ENCODE results near the gene CNBD2.
"Not testable (repeated sequence)": the region's sequence is repeated elsewhere in the genome, so short reads cannot be mapped to it uniquely, and the experiment has no call there.

The CNBD2 gene

DNA sequence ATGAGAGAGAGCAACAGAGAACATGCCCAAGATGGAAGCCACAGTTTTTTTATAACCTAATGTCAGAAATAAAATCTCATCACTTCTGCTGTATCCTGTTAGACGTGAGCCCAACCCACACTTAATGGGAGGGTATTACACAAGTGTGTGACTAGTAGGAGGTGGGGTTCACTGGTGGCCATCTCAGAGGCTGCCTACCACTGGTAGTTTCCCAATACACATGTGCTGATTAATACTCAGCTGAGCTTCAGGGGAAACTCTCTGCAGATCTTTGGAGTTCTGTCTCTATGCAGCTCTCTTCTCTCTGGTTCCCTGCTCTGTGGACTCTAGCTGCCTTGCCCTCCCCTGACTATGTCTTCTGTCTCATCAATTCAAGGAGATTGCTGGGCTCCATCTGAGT lies 35.7 kb downstream of the CNBD2 start:
- Histone ChIP-seq H3K36me3 (ENCODE audit: control insufficient read depth, insufficient read depth, low read length) (no peaks in the 10 kb centered on the region), H3K4me1 (ENCODE audit: control insufficient read depth, insufficient read depth, low read length) (no peaks in the 10 kb centered on the region), H3K9me3 (ENCODE audit: control insufficient read depth, insufficient read depth, low read length) (peaks cover 3% of the 10 kb centered on the region), H3K27me3 (ENCODE audit: control insufficient read depth, insufficient read depth, low read length) (no peaks in the 10 kb centered on the region), H3K4me3 (ENCODE audit: low read depth, low read length) (no peak overlapping the region), H3K9ac (ENCODE audit: low read depth, low read length) (no peak overlapping the region)

DNA sequence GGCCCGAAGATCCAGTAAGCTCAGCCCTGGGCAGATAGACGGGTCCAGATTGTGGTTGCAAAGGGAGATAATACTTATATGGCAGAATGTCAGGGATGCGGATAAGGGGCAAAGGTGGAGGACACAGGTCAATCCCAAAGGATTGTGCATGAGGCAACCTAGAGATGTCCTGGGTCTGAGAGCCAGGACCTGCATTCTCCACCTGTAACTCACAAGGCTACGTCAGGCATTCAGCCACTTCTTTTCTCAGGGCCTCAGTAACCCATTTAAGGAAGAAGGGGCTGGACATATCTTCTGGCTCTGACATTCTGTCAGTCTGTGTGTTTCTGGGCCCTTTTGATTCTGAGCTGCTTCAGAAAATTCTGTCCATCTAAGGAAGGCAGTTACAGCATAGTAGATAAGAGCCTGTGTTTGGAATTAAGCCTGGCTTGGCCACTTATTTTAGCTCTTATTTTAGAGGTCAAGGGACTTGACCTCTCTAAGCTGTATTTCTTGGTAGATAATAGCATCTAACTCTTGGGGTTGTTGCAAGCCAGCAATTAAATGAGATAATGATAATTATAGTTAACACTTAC lies 40.2 kb downstream of the CNBD2 start:
- Histone ChIP-seq H3K27me3 (ENCODE audit: control insufficient read depth, insufficient read depth, low read length) (no peaks in the 10 kb centered on the region), H3K9me3 (ENCODE audit: control insufficient read depth, insufficient read depth, low read length) (no peaks in the 10 kb centered on the region), H3K4me1 (ENCODE audit: control insufficient read depth, insufficient read depth, low read length) (peaks cover 3% of the 10 kb centered on the region), H3K9ac (ENCODE audit: low read depth, low read length) (no peak overlapping the region), H3K4me3 (ENCODE audit: low read depth, low read length) (no peak overlapping the region), H3K36me3 (ENCODE audit: control insufficient read depth, insufficient read depth, low read length) (no peaks in the 10 kb centered on the region)

DNA sequence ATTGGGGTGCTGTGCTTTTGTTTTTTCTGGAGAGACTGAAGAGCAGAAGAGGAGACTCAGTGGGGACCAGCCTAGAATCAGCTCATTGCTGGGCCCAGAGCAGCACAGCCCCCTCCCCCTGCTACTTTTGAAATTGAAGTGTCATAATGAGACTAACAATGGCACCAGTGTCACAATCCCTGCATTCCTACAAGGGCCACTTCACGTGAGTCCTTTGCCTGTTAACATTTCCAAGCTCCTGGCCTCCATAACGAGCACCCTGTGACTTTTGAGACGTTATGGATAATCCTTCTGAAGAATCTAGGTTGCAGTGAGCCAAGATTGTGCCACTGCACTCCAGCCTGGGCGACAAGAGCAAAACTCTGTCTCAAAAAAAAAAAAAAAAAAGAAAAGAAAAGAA lies 41.7 kb downstream of the CNBD2 start:
- no peaks in the 10 kb centered on the region for H3K27me3 ChIP-seq (ENCODE audit: control insufficient read depth, insufficient read depth, low read length)
- H3K4me1 ChIP-seq (ENCODE audit: control insufficient read depth, insufficient read depth, low read length): peaks cover 3% of the 10 kb centered on the region
- no peaks in the 10 kb centered on the region for H3K36me3 ChIP-seq (ENCODE audit: control insufficient read depth, insufficient read depth, low read length)
- H3K4me3 ChIP-seq (ENCODE audit: low read depth, low read length): no peak overlapping the region
- no peaks in the 10 kb centered on the region for H3K9me3 ChIP-seq (ENCODE audit: control insufficient read depth, insufficient read depth, low read length)
- no peak overlapping the region for H3K9ac ChIP-seq (ENCODE audit: low read depth, low read length)

DNA sequence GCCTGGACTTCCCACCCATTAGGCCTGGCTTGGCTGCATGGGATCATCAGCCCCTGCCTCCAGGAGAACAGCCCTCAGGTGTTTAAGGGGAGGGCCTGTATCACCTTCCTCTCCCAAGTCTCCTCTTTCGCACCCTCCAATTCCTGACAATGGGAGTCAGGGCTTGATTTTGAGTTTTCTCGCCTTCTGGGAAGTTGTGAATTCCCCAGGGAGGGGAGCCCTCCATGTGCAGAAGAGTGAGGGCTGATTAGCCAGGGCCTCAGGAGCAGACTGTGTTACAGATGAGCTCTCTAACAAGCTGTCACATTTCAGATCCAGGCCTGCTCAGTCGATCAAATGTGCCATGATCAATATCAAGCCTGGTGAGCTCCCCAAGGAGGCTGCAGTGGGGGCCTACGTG lies 42.4 kb downstream of the CNBD2 start:
- Histone ChIP-seq H3K9me3 (ENCODE audit: control insufficient read depth, insufficient read depth, low read length) (no peaks in the 10 kb centered on the region), H3K36me3 (ENCODE audit: control insufficient read depth, insufficient read depth, low read length) (no peaks in the 10 kb centered on the region), H3K4me1 (ENCODE audit: control insufficient read depth, insufficient read depth, low read length) (peaks cover 3% of the 10 kb centered on the region), H3K4me3 (ENCODE audit: low read depth, low read length) (no peak overlapping the region), H3K27me3 (ENCODE audit: control insufficient read depth, insufficient read depth, low read length) (no peaks in the 10 kb centered on the region), H3K9ac (ENCODE audit: low read depth, low read length) (no peak overlapping the region)

DNA sequence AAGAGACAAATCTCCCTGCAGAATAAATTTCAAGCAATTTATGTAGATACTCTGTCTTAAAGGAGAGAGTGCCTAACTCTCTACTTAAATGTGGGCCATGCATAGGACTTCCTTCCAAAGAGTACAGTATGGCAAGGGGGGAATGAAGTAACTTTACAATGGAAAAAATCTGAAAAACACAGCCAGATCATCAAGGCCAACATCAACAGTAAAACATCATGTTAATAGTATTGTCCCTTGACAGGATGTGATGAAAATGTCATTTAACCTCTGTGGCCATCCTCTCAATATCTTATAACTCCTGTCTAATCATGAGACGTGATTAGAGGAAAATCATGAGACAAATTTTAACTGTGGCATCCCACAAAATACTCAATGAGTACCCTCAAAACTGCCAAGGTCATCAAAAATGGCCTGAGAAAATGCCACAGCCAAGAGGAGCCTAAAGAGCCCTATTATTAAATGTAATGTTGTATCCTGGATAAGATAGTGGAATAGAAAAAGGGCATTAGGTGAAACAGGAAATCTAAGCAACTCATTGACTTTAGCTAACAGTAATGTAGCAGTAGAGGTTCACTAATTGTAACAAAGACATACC lies 47.5 kb downstream of the CNBD2 start:
- Histone ChIP-seq H3K36me3 (ENCODE audit: control insufficient read depth, insufficient read depth, low read length) (no peaks in the 10 kb centered on the region), H3K4me3 (ENCODE audit: low read depth, low read length) (no peak overlapping the region), H3K27me3 (ENCODE audit: control insufficient read depth, insufficient read depth, low read length) (no peaks in the 10 kb centered on the region), H3K9me3 (ENCODE audit: control insufficient read depth, insufficient read depth, low read length) (no peaks in the 10 kb centered on the region), H3K9ac (ENCODE audit: low read depth, low read length) (no peak overlapping the region), H3K4me1 (ENCODE audit: control insufficient read depth, insufficient read depth, low read length) (peaks cover 4% of the 10 kb centered on the region)

DNA sequence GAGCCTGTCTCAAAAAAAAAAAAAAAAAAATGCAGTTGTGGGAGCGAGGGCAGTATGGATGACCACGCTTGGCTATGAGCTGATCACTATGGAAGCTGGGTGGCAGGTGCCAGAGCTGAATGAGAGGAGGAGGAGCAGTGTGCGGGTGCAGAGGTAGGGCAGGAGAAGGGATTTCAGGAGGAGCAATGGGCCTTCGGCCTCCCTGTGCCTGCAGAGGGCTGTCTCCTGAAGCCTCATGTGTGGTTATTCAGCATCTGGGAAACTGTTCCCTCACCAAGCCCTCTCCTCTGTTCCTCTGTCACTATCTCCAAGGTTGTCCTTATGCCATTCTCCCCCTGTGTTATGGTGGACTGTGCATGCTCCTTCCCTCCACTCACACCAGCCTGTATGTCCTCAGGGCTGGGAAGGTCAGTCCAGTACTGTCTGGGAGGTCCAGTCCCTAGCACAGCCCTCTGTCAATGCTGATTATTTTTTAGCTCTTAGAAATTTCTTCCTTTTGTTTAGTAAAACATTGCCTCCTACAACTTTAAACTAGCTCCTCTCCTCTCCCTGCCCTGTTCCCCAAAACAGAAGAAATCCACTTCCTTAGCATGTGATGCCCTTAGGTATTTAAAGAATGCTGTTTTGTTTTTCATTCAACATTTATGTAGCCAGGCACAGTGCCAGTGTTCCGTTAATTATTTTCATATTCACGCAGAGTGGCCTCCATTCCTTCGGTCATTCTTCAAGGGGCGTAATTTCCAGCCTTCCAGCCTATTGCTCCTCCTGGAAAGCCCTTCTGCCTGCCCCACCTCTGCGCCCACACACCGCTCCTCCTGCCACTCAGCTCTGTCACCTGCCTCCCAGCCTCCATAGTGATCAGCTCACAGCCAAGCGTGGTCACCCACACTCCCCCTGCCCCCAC lies 48.9 kb downstream of the CNBD2 start:
- H3K9ac ChIP-seq (ENCODE audit: low read depth, low read length): no peak overlapping the region
- peaks cover 4% of the 10 kb centered on the region for H3K4me1 ChIP-seq (ENCODE audit: control insufficient read depth, insufficient read depth, low read length)
- H3K36me3 ChIP-seq (ENCODE audit: control insufficient read depth, insufficient read depth, low read length): no peaks in the 10 kb centered on the region
- H3K9me3 ChIP-seq (ENCODE audit: control insufficient read depth, insufficient read depth, low read length): no peaks in the 10 kb centered on the region
- H3K4me3 ChIP-seq (ENCODE audit: low read depth, low read length): no peak overlapping the region
- no peaks in the 10 kb centered on the region for H3K27me3 ChIP-seq (ENCODE audit: control insufficient read depth, insufficient read depth, low read length)

DNA sequence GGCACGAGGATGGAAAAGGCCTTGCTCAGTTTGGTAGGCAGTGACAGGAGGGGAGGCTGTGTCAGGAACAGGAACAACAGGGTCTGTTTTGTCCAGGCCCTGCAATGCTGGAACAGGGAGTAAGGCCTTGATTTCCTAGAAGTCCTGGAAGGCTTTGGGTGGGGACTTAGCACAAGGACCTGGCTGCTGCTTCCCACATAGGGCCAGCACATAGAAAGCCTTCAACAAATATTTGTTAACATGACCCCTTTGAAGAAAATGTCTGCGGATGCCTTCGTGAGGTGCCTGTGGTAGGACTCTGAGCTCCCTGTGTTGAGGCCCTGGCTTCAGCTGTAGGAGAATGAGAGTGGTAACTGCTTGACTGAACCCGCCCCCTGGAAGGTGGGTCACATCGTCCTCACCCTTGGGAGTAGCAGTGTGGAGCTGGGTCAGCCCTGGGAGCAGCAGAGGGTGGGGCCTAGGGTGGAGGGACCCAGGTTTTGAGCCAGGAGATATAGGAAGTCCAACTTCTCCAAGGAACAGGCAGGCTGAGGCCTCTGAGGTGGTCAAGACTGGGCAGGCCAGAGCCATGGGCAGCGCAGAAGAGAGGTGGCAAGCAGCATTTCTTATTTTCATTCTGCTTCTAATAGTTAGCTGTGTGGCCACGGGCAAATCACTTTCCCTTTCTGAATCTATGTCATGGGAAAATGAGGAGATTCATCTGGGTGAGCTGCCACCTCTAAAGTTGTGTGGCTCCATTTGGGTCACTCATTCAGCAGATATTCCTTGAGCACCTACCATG lies 50.0 kb downstream of the CNBD2 start:
- H3K4me1 ChIP-seq (ENCODE audit: control insufficient read depth, insufficient read depth, low read length): peaks cover 4% of the 10 kb centered on the region
- H3K9me3 ChIP-seq (ENCODE audit: control insufficient read depth, insufficient read depth, low read length): no peaks in the 10 kb centered on the region
- no peaks in the 10 kb centered on the region for H3K27me3 ChIP-seq (ENCODE audit: control insufficient read depth, insufficient read depth, low read length)
- no peak overlapping the region for H3K9ac ChIP-seq (ENCODE audit: low read depth, low read length)
- H3K4me3 ChIP-seq (ENCODE audit: low read depth, low read length): no peak overlapping the region
- no peaks in the 10 kb centered on the region for H3K36me3 ChIP-seq (ENCODE audit: control insufficient read depth, insufficient read depth, low read length)

DNA sequence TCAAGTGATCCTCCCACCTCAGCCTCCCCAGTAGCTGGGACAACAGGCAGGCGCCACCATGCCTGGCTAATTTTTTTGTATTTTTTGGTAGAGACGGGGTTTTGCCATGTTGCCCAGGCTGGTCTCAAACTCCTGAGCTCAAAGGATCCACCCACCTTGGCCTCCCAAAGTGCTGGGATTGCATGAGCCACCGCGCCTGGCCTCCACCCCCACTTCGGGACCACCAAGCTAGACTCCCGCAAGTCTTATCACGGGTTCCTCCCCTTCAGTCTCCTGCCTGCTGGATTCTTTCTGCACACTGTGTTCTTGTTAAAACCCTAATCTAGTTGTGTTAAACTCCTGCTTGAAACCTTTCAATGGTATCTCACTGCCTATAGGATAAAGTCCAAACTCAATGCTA lies 57.7 kb downstream of the CNBD2 start:
- not testable (repeated sequence) for H3K36me3 ChIP-seq (ENCODE audit: control insufficient read depth, insufficient read depth, low read length); H3K4me1 ChIP-seq (ENCODE audit: control insufficient read depth, insufficient read depth, low read length); H3K9ac ChIP-seq (ENCODE audit: low read depth, low read length)

DNA sequence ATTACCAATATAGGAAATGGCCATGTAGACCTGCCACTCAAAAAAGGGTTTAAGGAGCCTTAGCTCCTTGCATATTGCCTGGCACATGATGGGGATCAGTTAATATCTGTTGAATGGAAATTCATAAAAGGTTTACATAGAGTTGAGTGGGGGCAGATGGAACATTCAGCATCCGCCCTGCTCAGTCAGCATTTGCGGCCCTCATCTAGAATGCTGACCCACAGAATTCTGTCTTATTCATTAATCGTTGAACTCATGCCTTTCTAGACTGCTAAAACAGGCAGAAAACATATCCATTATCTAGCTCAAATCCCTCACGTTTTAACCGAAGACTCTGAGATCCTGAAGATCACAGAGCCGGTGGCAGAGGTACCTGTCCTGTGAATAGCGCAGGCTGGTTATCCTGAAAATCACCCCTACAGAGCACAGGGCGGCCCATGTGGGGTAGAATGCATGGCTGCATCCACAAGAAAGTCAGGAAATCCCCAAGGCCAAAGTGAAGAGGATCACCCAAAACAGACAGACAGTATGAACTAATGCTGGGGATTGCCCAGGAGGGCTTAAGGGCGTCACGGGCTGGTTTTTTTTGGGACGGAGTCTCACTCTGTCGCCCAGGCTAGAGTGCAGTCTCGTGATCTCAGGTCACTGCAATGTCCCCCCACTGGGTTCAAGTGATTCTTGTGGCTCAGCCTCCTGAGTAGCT lies 59.9 kb downstream of the CNBD2 start:
- Histone ChIP-seq H3K27me3 (ENCODE audit: control insufficient read depth, insufficient read depth, low read length) (no peaks in the 10 kb centered on the region), H3K4me3 (ENCODE audit: low read depth, low read length) (no peak overlapping the region), H3K36me3 (ENCODE audit: control insufficient read depth, insufficient read depth, low read length) (no peaks in the 10 kb centered on the region), H3K9ac (ENCODE audit: low read depth, low read length) (no peak overlapping the region), H3K9me3 (ENCODE audit: control insufficient read depth, insufficient read depth, low read length) (no peaks in the 10 kb centered on the region), H3K4me1 (ENCODE audit: control insufficient read depth, insufficient read depth, low read length) (no peaks in the 10 kb centered on the region)

More for the DNA sequence above, 57.7 kb downstream of the CNBD2 start:
- H3K27me3 ChIP-seq (ENCODE audit: control insufficient read depth, insufficient read depth, low read length); H3K9me3 ChIP-seq (ENCODE audit: control insufficient read depth, insufficient read depth, low read length); H3K4me3 ChIP-seq (ENCODE audit: low read depth, low read length): not testable (repeated sequence)

DNA sequence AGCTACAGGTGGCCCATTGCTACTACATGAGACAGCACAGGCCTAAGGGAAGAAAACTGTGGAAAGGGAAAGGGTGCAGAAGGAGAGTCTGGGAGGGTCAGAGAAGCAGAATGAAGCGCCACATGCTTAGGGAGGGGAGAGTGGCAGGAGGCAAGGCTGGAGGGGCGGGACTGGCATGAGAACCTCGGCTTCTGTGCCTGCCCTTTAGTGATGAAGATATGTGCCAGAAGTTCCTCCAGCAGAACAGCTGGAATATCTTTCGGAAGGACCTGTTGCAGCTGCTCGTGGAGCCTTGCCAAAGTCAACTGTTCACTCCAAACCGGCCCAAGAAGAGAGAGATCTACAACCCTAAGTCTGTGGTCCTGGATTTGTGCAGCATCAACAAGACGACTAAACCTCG lies 61.8 kb downstream of the CNBD2 start:
- Histone ChIP-seq H3K36me3 (ENCODE audit: control insufficient read depth, insufficient read depth, low read length) (no peaks in the 10 kb centered on the region), H3K4me3 (ENCODE audit: low read depth, low read length) (no peak overlapping the region), H3K27me3 (ENCODE audit: control insufficient read depth, insufficient read depth, low read length) (no peaks in the 10 kb centered on the region), H3K9ac (ENCODE audit: low read depth, low read length) (no peak overlapping the region), H3K4me1 (ENCODE audit: control insufficient read depth, insufficient read depth, low read length) (no peaks in the 10 kb centered on the region), H3K9me3 (ENCODE audit: control insufficient read depth, insufficient read depth, low read length) (no peaks in the 10 kb centered on the region)

DNA sequence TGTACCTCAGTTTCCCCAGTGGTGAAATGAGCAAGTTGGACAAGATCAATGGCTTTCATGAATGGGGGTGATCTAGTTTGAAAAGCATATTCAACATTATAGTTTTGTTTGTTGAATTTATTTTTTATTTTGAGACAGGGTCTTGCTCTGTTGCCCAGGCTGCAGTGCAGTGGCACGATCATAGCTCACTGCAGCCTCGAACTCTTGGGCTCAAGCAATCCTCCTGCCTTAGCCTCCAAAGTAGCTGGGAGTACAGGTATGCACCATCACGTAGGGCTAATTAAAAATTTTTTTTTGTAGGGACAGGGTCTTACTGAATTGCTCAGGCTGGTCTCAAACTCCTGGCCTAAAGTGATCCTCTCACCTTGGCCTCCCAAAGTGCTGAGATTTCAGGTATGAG lies 63.4 kb downstream of the CNBD2 start:
- no peak overlapping the region for H3K9ac ChIP-seq (ENCODE audit: low read depth, low read length)
- H3K9me3 ChIP-seq (ENCODE audit: control insufficient read depth, insufficient read depth, low read length): no peaks in the 10 kb centered on the region
- H3K4me1 ChIP-seq (ENCODE audit: control insufficient read depth, insufficient read depth, low read length): no peaks in the 10 kb centered on the region
- no peaks in the 10 kb centered on the region for H3K27me3 ChIP-seq (ENCODE audit: control insufficient read depth, insufficient read depth, low read length)
- H3K4me3 ChIP-seq (ENCODE audit: low read depth, low read length): no peak overlapping the region
- H3K36me3 ChIP-seq (ENCODE audit: control insufficient read depth, insufficient read depth, low read length): no peaks in the 10 kb centered on the region

Data from iPS-15b (cell line).